Measurements from ENCODE around the gene RCAN3.

Gene RCAN3

DNA sequence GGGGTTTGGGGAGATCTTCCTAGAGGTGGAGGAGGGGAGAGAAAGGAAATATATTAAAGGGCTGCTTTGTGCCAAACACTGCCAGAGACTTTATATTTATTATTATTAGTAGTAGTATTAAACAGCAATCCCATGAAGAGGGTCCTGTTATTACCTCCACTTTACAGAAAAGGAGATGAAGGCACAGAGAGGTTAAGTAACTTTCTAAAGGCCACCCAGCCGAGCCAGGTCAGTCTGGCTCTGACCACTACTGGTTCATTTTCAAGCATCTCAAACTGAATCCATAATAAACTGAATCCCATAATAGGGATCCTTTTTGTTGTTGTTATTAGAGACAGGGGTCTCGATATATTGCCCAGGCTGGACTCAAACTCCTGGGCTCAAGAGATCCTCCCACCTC lies 65.8 kb downstream of the RCAN3 start:
- no peak for DNase-seq (ENCODE audit: low read depth, low spot score)
- H3K9ac ChIP-seq (ENCODE audit: insufficient read length, low read depth) = no peak overlapping the region
- peaks cover 14% of the 10 kb centered on the region for H3K9me3 ChIP-seq (ENCODE audit: insufficient read depth, low read length)
- peaks cover 8% of the 10 kb centered on the region for H3K4me1 ChIP-seq (ENCODE audit: insufficient read depth, insufficient read length)
- TF ChIP-seq SUZ12 (IDR thresholded peaks at IDR 0.05; ENCODE audit: extremely low read depth, insufficient read depth, insufficient read length) = no peak
- no peak for TF ChIP-seq YY1 (IDR thresholded peaks at IDR 0.05; ENCODE audit: insufficient read depth, insufficient read length)
- TF ChIP-seq ZNF274 (IDR thresholded peaks at IDR 0.05; ENCODE audit: low read depth, low read length) = no peak
- no peaks in the 10 kb centered on the region for H3K36me3 ChIP-seq (ENCODE audit: insufficient read depth, insufficient read length, low read length)
- no peak overlapping the region for H3K4me3 ChIP-seq (ENCODE audit: insufficient read length, low read depth)
- no peaks in the 10 kb centered on the region for H3K27me3 ChIP-seq (ENCODE audit: insufficient read depth, insufficient read length)

DNA sequence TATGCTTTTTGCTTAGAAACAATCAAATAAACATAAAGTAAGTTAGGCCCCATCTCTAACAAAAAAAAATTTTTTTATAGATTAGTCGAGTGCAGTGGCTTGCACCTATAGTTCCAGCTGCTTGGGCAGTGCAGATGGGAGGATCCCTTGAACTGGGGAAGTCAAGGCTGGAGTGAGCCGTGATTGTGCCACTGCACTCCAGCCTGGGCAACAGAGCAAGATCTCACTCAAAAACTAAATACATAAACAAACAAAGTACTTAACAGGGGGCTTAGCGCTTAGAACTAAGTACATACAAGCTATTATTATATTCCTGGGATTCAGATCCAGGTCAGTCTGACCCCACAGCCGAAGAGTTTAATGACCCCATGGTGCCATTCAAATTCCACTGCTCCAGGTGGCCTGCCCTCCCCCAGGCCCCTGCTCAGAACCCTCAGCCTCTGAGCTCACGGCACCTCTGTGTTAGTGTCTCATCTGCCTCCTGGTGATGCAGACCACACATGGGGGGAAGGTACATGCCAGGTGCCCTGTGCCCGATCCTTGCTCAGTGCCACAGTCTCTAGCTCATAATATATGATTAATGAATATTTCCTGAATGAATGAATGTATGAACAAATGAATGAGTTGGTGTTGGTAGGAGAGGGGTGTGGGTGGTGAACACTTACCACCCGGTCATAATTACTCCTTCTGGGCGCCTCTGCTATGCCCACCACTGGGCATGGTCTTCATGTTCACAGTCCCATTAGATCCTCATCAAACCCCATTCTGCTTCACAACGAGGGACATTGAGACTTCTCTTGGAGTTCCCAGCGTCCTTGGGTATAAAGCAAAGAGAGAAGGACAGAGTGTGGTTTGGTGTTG lies 67.9 kb downstream of the RCAN3 start:
- no peaks in the 10 kb centered on the region for H3K27me3 ChIP-seq (ENCODE audit: insufficient read depth, insufficient read length)
- no peaks in the 10 kb centered on the region for H3K36me3 ChIP-seq (ENCODE audit: insufficient read depth, insufficient read length, low read length)
- peaks cover 8% of the 10 kb centered on the region for H3K4me1 ChIP-seq (ENCODE audit: insufficient read depth, insufficient read length)
- TF ChIP-seq SUZ12 (IDR thresholded peaks at IDR 0.05; ENCODE audit: extremely low read depth, insufficient read depth, insufficient read length) (no peak), YY1 (IDR thresholded peaks at IDR 0.05; ENCODE audit: insufficient read depth, insufficient read length) (no peak), ZNF274 (IDR thresholded peaks at IDR 0.05; ENCODE audit: low read depth, low read length) (no peak)
- H3K4me3 ChIP-seq (ENCODE audit: insufficient read length, low read depth) = no peak overlapping the region
- no peak overlapping the region for H3K9ac ChIP-seq (ENCODE audit: insufficient read length, low read depth)
- H3K9me3 ChIP-seq (ENCODE audit: insufficient read depth, low read length) = peaks cover 3% of the 10 kb centered on the region; the same call in 1 of the 2 replicates
- no peak for DNase-seq (ENCODE audit: low read depth, low spot score)

DNA sequence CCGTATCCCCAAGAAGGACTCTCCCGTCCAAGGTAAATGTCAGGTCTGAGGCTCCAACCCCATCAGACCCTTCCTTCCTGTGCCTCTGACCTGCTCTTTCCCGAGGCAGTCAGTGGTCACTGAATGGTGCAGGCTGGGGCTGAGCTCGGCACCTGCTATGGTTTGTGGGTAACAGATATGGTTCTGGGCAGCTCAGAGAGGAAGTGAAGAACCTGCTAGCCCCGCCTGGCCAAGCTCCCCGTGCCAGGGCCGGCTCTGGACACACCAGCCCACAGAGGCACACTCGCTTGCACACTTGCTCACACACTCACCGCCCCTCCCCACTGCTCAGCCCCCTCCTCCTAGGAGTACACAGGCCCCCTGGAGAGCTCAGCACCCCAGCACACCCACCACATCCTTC lies 69.7 kb downstream of the RCAN3 start:
- no peak for DNase-seq (ENCODE audit: low read depth, low spot score)
- Histone ChIP-seq H3K9ac (ENCODE audit: insufficient read length, low read depth) (no peak overlapping the region), H3K4me3 (ENCODE audit: insufficient read length, low read depth) (no peak overlapping the region), H3K36me3 (ENCODE audit: insufficient read depth, insufficient read length, low read length) (no peaks in the 10 kb centered on the region), H3K4me1 (ENCODE audit: insufficient read depth, insufficient read length) (peaks cover 6% of the 10 kb centered on the region), H3K27me3 (ENCODE audit: insufficient read depth, insufficient read length) (no peaks in the 10 kb centered on the region), H3K9me3 (ENCODE audit: insufficient read depth, low read length) (no peaks in the 10 kb centered on the region)
- TF ChIP-seq ZNF274 (IDR thresholded peaks at IDR 0.05; ENCODE audit: low read depth, low read length) (no peak), YY1 (IDR thresholded peaks at IDR 0.05; ENCODE audit: insufficient read depth, insufficient read length) (no peak), SUZ12 (IDR thresholded peaks at IDR 0.05; ENCODE audit: extremely low read depth, insufficient read depth, insufficient read length) (no peak)

DNA sequence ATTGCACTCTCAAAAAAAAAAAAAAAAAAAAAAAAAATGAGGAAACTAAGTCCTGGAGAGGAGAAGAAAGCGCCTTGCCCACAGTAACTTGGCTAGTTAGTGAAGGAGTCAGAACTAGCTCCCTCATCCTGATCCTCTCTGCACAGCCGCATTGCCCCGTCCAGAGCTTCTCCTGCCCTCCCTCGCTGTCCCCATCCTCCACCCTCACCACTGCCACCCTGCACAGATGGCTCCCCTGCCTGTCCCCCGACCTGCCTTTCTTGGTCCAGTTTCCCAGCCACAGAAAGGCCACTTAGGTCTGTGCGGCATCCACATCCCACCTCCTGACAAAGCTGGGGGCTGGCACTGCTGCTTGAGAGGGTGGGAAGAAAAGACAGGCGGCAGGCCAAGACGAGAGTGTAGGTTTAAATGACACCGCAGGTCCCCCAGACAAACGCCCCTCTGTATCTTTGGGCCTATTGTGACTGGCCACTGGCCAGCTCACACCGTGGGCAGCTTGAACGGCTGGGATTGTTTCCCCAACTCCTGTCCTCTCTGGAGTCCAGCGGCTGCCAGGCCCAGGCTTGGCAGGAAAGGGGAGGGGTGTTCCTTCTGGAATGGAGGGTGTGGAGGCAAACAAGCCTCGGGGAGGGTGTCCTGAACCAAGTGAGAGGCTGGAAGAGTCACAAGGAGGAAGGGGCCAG lies 73.4 kb downstream of the RCAN3 start:
- DNase-seq (ENCODE audit: low read depth, low spot score) = no peak
- Histone ChIP-seq H3K4me1 (ENCODE audit: insufficient read depth, insufficient read length) (peaks cover 4% of the 10 kb centered on the region), H3K9me3 (ENCODE audit: insufficient read depth, low read length) (no peaks in the 10 kb centered on the region), H3K4me3 (ENCODE audit: insufficient read length, low read depth) (no peak overlapping the region), H3K9ac (ENCODE audit: insufficient read length, low read depth) (no peak overlapping the region), H3K27me3 (ENCODE audit: insufficient read depth, insufficient read length) (no peaks in the 10 kb centered on the region), H3K36me3 (ENCODE audit: insufficient read depth, insufficient read length, low read length) (no peaks in the 10 kb centered on the region)
- TF ChIP-seq ZNF274 (IDR thresholded peaks at IDR 0.05; ENCODE audit: low read depth, low read length) (no peak), SUZ12 (IDR thresholded peaks at IDR 0.05; ENCODE audit: extremely low read depth, insufficient read depth, insufficient read length) (no peak), YY1 (IDR thresholded peaks at IDR 0.05; ENCODE audit: insufficient read depth, insufficient read length) (no peak)

DNA sequence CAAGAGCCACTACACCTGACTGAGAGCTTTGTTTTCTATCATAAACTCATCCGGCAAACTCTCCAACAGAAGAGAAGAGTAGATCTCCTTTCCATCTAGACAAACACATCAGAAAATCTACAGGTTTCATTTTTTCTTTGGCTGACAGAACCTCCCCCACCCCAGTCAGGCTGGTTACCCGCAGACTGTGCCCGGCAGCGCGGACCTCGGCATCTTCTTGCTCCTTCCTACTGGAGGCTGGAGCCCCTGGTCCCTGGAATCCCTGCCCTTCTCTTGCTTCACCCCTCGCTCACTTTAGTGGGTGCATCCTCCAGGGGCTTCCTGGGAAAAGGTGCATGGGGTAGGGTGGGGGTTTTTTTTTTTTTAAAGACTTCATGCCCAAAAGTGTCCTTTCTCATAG lies 76.2 kb downstream of the RCAN3 start:
- no peak for DNase-seq (ENCODE audit: low read depth, low spot score)
- Histone ChIP-seq H3K4me3 (ENCODE audit: insufficient read length, low read depth) (no peak overlapping the region), H3K9ac (ENCODE audit: insufficient read length, low read depth) (no peak overlapping the region), H3K4me1 (ENCODE audit: insufficient read depth, insufficient read length) (peaks cover 4% of the 10 kb centered on the region), H3K36me3 (ENCODE audit: insufficient read depth, insufficient read length, low read length) (no peaks in the 10 kb centered on the region), H3K27me3 (ENCODE audit: insufficient read depth, insufficient read length) (no peaks in the 10 kb centered on the region), H3K9me3 (ENCODE audit: insufficient read depth, low read length) (no peaks in the 10 kb centered on the region)
- no peak for TF ChIP-seq ZNF274 (IDR thresholded peaks at IDR 0.05; ENCODE audit: low read depth, low read length)
- no peak for TF ChIP-seq YY1 (IDR thresholded peaks at IDR 0.05; ENCODE audit: insufficient read depth, insufficient read length)
- TF ChIP-seq SUZ12 (IDR thresholded peaks at IDR 0.05; ENCODE audit: extremely low read depth, insufficient read depth, insufficient read length) = no peak

DNA sequence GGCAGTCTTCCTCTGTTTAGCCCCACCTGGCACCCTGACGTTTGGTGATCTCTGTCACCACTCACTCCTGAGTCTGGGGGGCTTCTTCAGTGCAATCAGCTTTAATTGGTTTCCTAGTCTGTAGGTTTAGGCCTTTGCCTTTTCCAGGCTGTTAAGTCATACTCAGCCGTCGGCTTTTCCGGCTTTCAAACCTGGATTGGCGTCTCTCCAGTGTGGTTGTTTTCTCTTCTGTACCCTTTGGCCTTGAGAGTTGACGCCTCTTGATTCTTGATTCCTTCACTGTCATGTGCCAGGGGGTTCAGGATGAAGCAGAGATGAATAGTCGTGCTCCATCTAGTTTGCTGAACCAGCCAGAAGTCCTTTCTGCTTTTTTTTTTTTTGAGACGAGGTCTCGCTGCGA lies 78.1 kb downstream of the RCAN3 start:
- no peak for DNase-seq (ENCODE audit: low read depth, low spot score)
- no peak overlapping the region for H3K9ac ChIP-seq (ENCODE audit: insufficient read length, low read depth)

DNA sequence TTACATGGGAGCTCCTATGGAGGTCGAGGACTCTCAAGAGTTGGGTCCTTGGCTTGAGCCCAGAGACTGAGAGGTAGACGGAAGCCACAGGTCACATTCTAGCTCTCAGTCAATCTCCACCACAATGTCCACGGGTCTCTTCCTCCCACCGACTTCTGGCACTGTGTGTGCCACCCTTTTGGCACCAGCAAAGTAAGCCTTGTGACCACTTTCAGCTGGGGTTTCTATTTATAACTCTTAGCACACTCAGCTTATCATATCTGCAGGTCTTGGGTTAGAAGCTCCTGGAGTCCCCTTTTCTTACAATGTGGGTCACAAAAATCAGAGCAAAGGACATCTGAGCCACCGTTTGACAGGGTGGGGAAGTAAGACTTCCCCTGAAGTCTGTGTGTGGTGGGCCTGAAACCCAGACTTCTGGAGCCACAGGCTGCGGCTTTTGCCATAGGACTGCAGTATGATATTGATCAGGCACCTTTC lies 81.6 kb downstream of the RCAN3 start:
- peaks cover 4% of the 10 kb centered on the region for H3K4me1 ChIP-seq (ENCODE audit: insufficient read depth, insufficient read length)
- no peaks in the 10 kb centered on the region for H3K9me3 ChIP-seq (ENCODE audit: insufficient read depth, low read length)
- H3K9ac ChIP-seq (ENCODE audit: insufficient read length, low read depth) = no peak overlapping the region
- H3K4me3 ChIP-seq (ENCODE audit: insufficient read length, low read depth) = no peak overlapping the region
- TF ChIP-seq ZNF274 (IDR thresholded peaks at IDR 0.05; ENCODE audit: low read depth, low read length) = no peak
- TF ChIP-seq YY1 (IDR thresholded peaks at IDR 0.05; ENCODE audit: insufficient read depth, insufficient read length) = no peak
- TF ChIP-seq SUZ12 (IDR thresholded peaks at IDR 0.05; ENCODE audit: extremely low read depth, insufficient read depth, insufficient read length) = no peak
- no peak for DNase-seq (ENCODE audit: low read depth, low spot score)
- no peaks in the 10 kb centered on the region for H3K27me3 ChIP-seq (ENCODE audit: insufficient read depth, insufficient read length)
- no peaks in the 10 kb centered on the region for H3K36me3 ChIP-seq (ENCODE audit: insufficient read depth, insufficient read length, low read length)

More for the DNA sequence above, 78.1 kb downstream of the RCAN3 start:
- no peak for TF ChIP-seq SUZ12 (IDR thresholded peaks at IDR 0.05; ENCODE audit: extremely low read depth, insufficient read depth, insufficient read length)
- TF ChIP-seq YY1 (IDR thresholded peaks at IDR 0.05; ENCODE audit: insufficient read depth, insufficient read length) = no peak
- no peak for TF ChIP-seq ZNF274 (IDR thresholded peaks at IDR 0.05; ENCODE audit: low read depth, low read length)
- H3K4me1 ChIP-seq (ENCODE audit: insufficient read depth, insufficient read length) = peaks cover 4% of the 10 kb centered on the region
- no peaks in the 10 kb centered on the region for H3K36me3 ChIP-seq (ENCODE audit: insufficient read depth, insufficient read length, low read length)
- H3K4me3 ChIP-seq (ENCODE audit: insufficient read length, low read depth) = no peak overlapping the region
- H3K27me3 ChIP-seq (ENCODE audit: insufficient read depth, insufficient read length) = no peaks in the 10 kb centered on the region
- H3K9me3 ChIP-seq (ENCODE audit: insufficient read depth, low read length) = no peaks in the 10 kb centered on the region

Data from NT2/D1 (cell line).